Measurements from ENCODE around the gene LSAMP.
A peak's percentile ranks its signal among the peaks of the same experiment; 100 is the strongest.
"Not testable (repeated sequence)": the region's sequence is repeated elsewhere in the genome, so short reads cannot be mapped to it uniquely, and the experiment has no call there.

LSAMP gene

DNA sequence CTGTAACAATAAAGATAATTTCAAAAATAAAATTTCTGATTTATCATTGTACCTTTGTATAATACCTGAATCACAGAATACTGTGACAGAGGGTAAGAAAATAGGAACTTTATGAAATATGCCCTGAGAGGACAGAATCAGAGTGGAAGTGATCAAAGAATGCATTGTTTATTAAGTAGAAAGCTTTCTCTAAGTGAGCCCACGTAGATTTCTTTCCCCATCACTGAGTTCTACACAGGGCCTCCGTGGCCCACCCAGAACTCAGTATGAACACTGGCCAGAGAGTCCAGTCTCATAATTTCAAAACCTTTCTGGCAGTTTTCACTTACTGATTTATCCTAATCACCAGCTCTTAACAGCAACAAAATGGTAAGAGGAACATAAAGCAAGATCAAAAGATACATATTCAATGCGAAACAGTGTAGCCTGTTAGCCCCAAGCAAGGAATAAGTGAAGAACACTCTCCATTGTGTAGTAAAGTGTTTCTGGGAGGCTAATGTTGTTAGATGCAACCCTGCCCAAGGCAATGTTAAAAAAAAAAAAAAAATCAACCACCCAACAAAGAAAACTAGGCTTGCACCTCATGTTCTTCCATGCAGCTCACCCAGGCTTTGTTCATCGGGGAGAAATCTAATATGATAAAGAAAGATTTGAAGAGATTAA is 341.3 kb downstream of the LSAMP start:
- no peak for DNase-seq (ENCODE audit: low spot score)

- DNase-seq (ENCODE audit: low spot score) = no peak
Measured at GRCh38 chr3:116102037-116102436, 343.2 kb downstream of the LSAMP start.

GRCh38 chr3:116097226-116097625 is 348.1 kb downstream of the LSAMP start:
- DNase-seq (ENCODE audit: low spot score) = no peak

- no peak for DNase-seq (ENCODE audit: low spot score)
Measured at GRCh38 chr3:116096631-116097030, 348.7 kb downstream of the LSAMP start.

DNA sequence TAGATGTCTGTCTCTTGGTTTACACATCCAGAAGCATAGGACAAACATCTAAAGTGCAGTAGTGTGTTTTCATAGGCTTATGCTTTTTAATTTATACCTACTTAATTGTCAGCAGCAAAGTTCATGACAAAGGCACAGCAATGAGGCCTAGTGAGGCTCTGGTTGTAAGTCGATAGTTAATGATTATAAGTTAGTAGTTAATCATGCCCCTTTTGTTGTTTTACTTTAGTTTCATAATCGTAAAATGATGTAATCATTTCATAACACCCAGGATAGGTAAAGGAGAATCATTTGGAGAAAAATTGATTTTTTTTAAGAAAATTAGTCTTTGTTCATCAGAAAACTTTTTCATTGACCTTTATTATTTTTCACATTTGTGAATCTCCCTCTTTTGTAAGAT is 351.9 kb downstream of the LSAMP start:
- no peak for DNase-seq (ENCODE audit: low spot score)

GRCh38 chr3:116087426-116087825 is 357.9 kb downstream of the LSAMP start:
- DNase-seq (ENCODE audit: low spot score) = no peak

- DNase-seq (ENCODE audit: low spot score) = no peak
Measured at GRCh38 chr3:116084999-116085791, 360.1 kb downstream of the LSAMP start.

DNA sequence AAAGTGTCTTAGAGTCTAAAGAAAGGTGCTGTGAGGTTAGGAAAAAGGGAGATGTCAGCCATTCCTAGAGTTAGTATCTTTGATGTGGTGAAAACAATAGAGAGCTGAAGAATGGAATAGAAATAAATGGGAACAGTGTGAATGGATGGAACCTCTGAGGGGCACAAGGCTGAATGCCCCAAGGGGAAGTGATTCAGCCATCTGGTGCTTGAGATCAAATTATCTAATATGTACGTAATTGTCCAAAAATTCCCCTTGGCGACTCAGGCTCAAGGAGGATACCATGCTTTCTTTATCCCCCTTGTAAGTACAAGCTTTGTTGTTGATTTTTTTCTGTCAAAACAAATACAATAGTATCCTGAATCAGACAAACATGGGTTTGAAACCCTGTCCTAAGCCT is 361.6 kb downstream of the LSAMP start:
- DNase-seq (ENCODE audit: low spot score) = no peak

DNA sequence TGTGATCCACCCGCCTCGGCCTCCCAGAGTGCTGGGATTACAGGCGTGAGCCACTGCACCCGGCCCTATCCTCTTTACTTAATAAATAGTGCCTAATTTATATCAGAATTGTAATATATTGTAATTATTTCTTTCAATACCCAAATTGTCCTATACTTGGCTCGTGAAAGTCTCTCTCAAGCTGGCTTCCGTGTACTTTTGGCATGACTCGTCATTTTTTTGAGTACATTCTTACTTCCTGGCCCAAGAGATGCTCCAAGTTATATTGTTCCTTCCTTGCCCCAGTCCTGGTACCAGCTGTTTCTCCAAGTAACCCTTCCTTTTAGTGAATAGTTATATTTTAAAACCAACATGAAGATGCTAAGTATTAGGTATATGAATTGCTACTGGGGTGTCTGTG is 366.7 kb downstream of the LSAMP start:
- no peak for DNase-seq (ENCODE audit: low spot score)

- no peak for DNase-seq (ENCODE audit: low spot score)
Measured at GRCh38 chr3:116077557-116077956, 367.7 kb downstream of the LSAMP start.

GRCh38 chr3:116077059-116077458 is 368.2 kb downstream of the LSAMP start:
- no peak for DNase-seq (ENCODE audit: low spot score)

DNA sequence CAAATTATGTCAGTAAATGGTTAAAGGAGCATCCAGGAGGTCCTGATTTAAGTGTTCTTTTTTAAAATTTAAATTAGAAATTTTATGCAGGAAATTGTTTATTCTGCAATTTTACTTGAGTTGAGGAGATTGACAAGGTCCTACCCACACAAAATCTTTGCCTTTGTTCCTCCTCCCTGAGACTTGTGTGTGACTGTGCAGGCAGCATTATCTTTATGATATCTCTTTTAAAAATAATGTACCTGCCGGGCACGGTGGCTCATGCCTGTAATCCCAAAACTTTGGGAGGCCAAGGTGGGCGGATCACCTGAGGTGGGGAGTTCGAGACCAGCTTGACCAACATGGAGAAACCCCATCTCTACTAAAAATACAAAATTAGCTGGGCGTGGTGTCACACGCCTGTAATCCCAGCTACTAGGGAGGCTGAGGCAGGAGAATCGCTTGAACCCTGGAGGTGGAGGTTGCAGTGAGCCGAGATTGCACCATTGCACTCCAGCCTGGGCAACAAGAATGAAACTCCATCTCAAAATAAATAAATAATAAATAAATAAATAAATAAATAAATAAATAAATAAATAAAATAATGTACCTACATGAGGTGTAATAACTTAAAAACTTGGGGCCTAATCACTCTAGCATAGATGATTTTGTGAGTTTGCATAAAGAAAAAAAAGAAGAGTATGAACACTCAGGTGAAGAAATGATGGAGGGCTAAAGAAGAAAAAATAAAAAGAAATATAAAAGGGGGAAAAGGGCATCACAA is 374.6 kb downstream of the LSAMP start:
- DNase-seq (ENCODE audit: low spot score) = not testable (repeated sequence)

DNA sequence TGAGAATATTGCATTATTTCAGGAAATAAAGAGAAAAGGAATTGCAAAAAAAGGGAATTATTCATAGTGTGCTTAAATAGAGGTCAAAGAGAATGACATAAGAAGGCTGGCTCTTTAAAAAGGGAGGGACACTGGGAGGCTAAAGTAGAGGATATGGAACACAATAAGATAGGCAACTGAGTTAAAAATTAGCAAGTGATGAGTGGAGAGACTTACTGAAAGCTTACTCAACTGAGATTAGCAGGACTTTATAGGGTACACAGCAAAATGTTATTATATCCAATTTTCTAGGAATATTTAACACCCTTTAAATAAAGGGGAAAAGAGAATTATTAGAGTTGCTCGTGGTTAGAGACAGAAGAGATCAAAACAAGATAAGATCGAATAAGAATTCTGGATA is 375.2 kb downstream of the LSAMP start:
- peak; percentile 63 for DNase-seq (ENCODE audit: low spot score)

DNA sequence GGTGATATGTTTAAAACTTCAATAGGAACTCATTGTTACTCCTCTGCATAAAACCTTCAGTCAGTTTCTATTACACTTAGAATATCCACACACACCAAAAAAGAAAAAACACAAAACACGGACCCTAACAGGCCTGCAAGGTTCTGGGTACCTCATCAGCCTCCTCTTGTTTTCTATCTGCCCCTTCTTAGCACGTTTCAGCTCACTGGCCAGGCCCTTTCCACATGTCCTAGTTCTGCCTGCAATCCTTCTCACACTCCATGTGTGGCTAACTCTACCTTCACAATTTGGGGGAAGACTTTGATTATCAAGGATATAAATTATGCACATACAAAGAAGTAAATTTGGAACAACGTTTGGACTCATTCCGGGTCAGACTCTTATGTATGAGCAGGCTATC is 376.3 kb downstream of the LSAMP start:
- peak; percentile 63 for DNase-seq (ENCODE audit: low spot score)

GRCh38 chr3:116067326-116067725 is 378.0 kb downstream of the LSAMP start:
- DNase-seq (ENCODE audit: low spot score) = peak; percentile 69

DNA sequence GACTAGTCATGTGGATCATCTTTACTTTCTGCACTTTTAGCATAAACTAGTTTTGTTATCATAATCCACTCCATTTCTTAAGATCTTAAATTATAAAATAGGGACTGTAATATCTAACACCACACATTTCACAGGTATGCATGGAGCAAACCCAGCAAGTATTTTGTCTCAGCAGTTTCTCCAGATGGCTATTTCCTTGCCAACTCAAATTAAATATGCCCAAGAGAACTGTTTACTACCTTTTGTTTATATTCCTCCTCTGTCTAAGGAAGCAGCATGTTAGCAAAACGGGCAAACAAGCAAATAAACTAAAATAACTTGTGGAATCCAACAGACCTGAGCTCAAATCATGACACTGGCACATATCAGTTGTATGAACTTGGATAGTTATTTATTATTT is 379.8 kb downstream of the LSAMP start:
- peak; percentile 75 for DNase-seq (ENCODE audit: low spot score)

DNA sequence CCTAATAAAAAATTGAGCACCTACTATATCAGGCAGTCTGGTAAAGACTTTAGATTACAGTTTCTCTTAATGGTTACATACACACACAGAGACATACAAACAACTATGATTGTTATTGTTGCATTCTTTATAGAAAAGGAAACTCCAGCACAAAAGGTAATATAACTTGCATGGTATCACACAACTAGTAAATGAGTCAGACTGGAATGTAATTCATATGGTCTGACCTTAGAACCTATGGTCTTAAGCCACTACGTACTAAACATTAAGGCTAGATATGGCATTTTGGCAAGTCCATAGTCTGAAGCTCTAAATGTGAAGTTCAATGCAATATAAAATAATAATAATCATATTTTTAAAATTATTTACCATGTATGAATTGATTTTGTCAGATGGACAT is 380.6 kb downstream of the LSAMP start:
- DNase-seq (ENCODE audit: low spot score) = no peak

GRCh38 chr3:116059421-116060096 is 385.7 kb downstream of the LSAMP start:
- peak; percentile 94 for DNase-seq (ENCODE audit: low spot score)

DNA sequence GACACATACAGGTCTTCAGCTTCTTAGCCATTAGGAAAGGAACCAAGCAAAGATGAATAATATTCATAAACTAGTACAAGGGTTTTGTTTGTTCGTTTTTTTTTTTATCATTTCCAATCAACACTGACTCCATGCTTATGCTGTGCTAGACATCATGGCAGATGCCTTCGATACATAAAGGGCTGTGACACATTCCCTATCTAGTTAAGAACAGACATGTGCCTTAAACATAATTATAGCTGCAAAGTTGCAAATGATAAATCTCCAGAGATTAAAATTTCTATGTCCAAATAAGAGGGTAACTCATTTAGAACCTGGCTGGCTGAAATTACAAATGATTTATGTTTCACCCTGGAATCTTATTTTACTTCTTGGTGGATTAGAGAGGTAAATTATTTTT is 386.4 kb downstream of the LSAMP start:
- DNase-seq (ENCODE audit: low spot score) = no peak

DNA sequence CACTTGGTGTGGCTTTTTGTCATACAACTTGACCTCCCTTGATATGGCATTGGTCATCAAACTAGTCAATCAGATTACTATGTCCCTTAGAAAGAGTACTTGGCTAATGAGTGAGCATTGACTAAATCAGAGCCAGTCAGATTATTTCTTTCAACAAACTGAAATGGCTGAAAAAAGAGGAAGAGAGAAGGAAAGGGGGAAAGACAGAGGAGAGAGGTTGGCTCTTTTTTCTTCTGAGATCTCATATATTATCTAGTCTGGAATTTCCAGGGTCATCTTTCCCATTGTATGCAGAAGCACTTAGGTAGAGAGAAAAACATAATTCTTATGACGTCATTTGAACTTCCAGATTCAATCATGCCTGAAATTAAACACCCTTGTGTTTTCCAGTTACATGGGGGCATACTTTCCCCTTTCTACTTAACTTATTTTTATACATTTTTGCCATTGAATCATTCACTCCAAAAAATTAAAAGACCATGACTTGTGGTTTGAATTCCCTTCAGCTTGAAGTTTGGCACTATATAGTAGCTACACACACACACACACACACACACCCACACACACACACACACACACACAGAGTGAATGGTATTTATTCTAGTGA is 387.8 kb downstream of the LSAMP start:
- DNase-seq (ENCODE audit: low spot score) = no peak

- DNase-seq (ENCODE audit: low spot score) = no peak
Measured at GRCh38 chr3:116056280-116056679, 389.0 kb downstream of the LSAMP start.

DNA sequence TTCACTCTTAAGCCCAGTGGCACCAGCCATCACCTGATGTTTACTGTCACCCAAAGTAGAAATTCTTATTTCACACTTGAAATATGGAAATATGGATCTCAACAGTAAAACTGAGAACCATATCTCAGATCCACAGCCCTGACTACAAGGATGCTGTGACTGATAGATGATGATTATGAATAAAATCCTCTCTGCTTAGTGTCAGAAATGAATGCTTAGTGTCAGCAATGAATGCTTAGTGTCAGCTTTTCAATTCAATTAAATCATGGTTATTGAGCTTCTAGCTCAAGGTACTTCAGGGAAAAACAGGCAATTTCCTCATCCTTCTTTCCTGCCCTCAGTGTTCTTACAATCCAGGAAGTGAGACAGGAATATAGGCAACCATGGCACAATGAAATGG is 392.3 kb downstream of the LSAMP start:
- DNase-seq (ENCODE audit: low spot score) = no peak
